ENCODE measurements around the gene MEPCE. TPM values are rescaled to one million over a fixed set of nuclear protein-coding genes. Genes with fewer than 3 reads are reported as not detected.

Gene MEPCE
- total and polyA plus RNA-seq, 9 of the 15 experiments (the other 6 are each of a cell fraction or from before 2014, with no cell fraction given): 10.9 to 76.3 (median 44.1) TPM

DNA sequence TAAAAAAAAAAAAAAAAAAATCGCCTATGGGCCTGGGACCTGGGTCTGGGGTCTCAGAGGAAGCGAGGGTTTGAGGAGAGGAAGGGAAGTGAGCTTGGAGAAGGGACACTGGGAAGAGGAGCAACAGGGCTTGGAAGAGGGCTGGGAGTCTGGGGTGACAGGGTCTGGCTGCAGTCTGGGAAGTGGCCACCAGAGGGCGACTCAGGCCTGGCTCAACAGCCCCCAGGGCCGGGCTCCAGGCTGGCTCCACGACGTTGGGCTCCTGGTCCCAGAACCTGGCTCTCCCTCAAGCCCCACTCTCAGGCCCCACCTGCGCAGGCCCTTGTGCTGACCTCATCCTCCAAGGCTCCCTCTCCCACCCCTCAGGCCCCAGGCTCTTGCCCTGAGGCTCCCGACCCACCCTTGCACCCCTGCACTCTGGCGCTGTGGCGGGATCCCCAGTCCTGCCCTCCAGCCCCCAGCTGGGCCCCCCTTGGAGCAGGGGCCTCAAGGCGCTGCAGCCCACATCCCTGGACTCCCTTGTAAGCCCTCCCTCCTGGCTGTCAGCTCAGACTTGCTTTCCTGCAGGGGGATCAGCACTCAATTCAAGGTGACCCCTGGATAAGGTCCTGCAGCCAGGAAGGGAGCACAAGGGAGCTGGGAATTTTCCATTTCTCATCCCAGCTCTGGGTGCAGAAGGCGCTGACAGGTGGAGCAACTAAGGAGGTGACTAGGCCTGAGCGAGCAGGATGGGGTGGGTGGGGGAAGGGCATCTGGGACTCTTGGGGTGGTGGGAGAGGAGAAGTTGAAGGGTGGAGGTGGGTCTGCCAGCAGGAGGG is 39.8 kb downstream of the MEPCE start (continued):
- no peak for TF ChIP-seq E2F8 (IDR thresholded peaks at IDR 0.05; ENCODE audit: low read depth, partially characterized antibody)
- no peak for TF ChIP-seq ZNF274 (IDR thresholded peaks at IDR 0.05; ENCODE audit: borderline replicate concordance, low read depth, low read length)
- TF ChIP-seq, protein P1, sequence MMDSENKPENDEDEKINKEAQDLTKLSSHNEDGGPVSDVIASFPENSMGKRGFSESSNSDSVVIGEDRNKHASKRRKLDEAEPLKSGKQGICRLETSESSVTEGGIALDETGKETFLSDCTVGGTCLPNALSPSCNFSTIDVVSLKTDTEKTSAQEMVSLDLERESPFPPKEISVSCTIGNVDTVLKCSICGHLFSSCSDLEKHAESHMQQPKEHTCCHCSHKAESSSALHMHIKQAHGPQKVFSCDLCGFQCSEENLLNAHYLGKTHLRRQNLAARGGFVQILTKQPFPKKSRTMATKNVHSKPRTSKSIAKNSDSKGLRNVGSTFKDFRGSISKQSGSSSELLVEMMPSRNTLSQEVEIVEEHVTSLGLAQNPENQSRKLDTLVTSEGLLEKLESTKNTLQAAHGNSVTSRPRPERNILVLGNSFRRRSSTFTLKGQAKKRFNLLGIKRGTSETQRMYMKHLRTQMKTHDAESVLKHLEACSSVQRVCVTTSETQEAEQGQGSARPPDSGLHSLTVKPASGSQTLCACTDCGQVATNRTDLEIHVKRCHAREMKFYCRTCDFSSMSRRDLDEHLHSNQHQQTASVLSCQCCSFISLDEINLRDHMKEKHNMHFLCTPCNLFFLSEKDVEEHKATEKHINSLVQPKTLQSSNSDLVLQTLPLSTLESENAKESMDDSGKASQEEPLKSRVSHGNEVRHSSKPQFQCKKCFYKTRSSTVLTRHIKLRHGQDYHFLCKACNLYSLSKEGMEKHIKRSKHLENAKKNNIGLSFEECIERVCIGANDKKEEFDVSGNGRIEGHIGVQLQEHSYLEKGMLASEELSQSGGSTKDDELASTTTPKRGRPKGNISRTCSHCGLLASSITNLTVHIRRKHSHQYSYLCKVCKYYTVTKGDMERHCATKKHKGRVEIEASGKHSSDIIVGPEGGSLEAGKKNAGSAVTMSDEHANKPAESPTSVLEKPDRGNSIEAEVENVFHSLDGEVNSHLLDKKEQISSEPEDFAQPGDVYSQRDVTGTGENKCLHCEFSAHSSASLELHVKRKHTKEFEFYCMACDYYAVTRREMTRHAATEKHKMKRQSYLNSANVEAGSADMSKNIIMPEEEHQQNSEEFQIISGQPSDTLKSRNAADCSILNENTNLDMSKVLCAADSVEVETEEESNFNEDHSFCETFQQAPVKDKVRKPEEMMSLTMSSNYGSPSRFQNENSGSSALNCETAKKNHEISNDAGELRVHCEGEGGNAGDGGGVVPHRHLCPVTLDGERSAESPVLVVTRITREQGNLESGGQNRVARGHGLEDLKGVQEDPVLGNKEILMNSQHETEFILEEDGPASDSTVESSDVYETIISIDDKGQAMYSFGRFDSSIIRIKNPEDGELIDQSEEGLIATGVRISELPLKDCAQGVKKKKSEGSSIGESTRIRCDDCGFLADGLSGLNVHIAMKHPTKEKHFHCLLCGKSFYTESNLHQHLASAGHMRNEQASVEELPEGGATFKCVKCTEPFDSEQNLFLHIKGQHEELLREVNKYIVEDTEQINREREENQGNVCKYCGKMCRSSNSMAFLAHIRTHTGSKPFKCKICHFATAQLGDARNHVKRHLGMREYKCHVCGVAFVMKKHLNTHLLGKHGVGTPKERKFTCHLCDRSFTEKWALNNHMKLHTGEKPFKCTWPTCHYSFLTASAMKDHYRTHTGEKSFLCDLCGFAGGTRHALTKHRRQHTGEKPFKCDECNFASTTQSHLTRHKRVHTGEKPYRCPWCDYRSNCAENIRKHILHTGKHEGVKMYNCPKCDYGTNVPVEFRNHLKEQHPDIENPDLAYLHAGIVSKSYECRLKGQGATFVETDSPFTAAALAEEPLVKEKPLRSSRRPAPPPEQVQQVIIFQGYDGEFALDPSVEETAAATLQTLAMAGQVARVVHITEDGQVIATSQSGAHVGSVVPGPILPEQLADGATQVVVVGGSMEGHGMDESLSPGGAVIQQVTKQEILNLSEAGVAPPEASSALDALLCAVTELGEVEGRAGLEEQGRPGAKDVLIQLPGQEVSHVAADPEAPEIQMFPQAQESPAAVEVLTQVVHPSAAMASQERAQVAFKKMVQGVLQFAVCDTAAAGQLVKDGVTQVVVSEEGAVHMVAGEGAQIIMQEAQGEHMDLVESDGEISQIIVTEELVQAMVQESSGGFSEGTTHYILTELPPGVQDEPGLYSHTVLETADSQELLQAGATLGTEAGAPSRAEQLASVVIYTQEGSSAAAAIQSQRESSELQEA (IDR thresholded peaks at IDR 0.05; ENCODE audit: low read depth): no peak
- peak; percentile 67; the same call in 1 of the 2 replicates for TF ChIP-seq LCOR (CRISPR knock-in tag; IDR thresholded peaks at IDR 0.05)
- TF ChIP-seq MAFG (tag; conservative IDR thresholded peaks at IDR 0.05): no peak
- peak; percentile 53; the same call in 1 of the 2 replicates for TF ChIP-seq ELF4 (CRISPR knock-in tag; IDR thresholded peaks at IDR 0.05)
- no peak for TF ChIP-seq ZKSCAN3 (CRISPR knock-in tag; IDR thresholded peaks at IDR 0.05)
- no peak for TF ChIP-seq SRSF1 (IDR thresholded peaks at IDR 0.05; ENCODE audit: low read depth, low read length)
- no peak for TF ChIP-seq ZNF133 (CRISPR knock-in tag; IDR thresholded peaks at IDR 0.05)
- no peak for TF ChIP-seq CBX5 (IDR thresholded peaks at IDR 0.05; ENCODE audit: borderline replicate concordance, low read depth)
- no peak for TF ChIP-seq POLR3A (IDR thresholded peaks at IDR 0.05; ENCODE audit: borderline replicate concordance, extremely low read depth, insufficient read depth, insufficient read length)
- TF ChIP-seq, protein P2, sequence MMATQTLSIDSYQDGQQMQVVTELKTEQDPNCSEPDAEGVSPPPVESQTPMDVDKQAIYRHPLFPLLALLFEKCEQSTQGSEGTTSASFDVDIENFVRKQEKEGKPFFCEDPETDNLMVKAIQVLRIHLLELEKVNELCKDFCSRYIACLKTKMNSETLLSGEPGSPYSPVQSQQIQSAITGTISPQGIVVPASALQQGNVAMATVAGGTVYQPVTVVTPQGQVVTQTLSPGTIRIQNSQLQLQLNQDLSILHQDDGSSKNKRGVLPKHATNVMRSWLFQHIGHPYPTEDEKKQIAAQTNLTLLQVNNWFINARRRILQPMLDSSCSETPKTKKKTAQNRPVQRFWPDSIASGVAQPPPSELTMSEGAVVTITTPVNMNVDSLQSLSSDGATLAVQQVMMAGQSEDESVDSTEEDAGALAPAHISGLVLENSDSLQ (IDR thresholded peaks at IDR 0.05): no peak
- no peak for TF ChIP-seq MBD2 (IDR thresholded peaks at IDR 0.05; ENCODE audit: borderline replicate concordance, low read depth)
- no peak for TF ChIP-seq SIN3A (IDR thresholded peaks at IDR 0.05; ENCODE audit: borderline replicate concordance in 2 of 2, control insufficient read depth in 1 of 2, low read depth in 2 of 2, low read length in 2 of 2)
